Glomerular visceral epithelial cell (primary cell): ENCODE results near the gene DNAJB7.
"Not testable (repeated sequence)": the region's sequence is repeated elsewhere in the genome, so short reads cannot be mapped to it uniquely, and the experiment has no call there.

Source experiments
- DNase-seq: peaks from one replicate; pipeline ENCODE4 v3.0.0-alpha.2; 2016; ENCODE audit errors: extremely low spot score

Gene DNAJB7

DNA sequence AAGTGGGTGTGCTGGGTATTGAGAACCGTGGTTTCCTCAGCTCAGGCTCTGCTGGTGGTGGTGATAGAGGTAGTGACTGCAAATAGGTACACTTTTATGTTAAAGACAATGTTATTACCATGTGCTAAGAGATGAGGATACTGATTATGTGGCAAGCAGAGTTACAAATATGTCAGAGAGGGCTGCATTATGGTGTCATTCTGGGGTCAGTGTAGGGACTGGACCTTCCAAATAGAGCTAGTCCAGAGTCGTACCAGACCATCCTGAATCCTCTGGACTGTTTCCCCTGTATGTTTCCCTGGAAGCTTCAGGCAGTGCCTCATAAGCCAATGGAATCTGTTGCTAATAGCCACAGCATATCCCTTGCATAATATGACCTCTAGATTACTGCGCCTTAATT lies at the start of gene DNAJB7:
TSS of gene DNAJB7 (minus strand) at position 101 of the 400 bp plus-strand sequence. CDS start 119 bp downstream, outside the sequence.
- DNase-seq = no peak

DNA sequence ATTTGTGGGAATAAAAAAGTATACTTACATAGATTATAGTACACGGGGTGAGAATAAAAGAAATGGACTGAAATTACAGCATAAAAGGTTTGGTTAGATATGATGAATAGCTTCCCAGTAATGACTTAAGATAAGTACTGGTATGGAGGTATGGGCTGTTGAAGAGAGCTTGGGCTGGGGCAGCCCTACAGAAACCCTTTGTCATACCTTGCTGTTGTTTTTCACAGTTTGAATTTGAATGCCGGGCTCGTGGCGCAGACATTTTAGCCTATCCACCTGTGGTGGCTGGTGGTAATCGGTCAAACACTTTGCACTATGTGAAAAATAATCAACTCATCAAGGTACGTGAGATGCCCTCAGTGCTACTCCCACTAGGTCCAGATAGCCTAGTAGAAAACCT lies 47.0 kb upstream of the DNAJB7 start:
- DNase-seq = no peak

DNA sequence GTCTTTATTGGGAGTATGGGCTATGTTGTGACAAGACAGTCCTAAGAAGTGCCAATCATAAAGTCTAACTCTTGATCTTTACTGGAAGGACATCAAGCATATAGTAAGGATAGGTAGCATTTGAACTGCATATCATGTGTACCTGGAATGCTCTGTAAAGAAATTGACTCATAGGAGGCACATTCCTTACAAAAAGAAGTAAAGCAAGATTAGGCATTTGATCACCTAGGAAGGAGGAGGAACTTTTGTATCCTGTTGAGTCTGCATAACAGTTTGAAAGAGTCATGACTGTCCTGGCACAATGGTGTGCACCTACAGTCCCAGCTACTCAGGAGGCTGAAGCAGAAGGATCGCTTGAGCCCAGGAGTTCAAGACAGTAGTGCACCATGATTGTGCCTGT lies 42.2 kb upstream of the DNAJB7 start:
- DNase-seq = no peak

DNA sequence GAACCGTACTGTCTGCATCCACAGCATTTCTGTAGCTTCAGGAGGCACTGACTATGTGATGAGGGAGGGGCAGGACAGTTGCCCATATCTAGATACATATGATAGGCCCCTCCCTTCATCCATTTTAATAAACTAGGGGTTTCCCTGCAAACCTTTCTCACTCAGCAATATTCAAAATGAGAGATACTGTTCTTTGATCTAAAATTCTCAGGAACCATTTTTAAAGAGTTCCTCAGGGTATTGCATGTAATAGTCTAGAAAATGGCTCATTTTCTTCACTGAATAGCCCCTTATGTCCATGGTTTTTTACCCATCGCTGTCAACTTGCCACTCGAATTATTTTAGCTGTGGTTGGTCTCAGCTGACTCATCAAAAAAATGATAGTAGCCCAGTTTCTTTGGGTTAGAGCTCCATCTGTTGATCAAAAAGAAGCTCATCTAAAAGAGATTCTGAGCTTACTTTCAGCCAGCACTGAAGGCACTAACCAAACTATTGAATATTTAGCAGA lies 37.0 kb upstream of the DNAJB7 start:
- DNase-seq = peak; percentile 65

DNA sequence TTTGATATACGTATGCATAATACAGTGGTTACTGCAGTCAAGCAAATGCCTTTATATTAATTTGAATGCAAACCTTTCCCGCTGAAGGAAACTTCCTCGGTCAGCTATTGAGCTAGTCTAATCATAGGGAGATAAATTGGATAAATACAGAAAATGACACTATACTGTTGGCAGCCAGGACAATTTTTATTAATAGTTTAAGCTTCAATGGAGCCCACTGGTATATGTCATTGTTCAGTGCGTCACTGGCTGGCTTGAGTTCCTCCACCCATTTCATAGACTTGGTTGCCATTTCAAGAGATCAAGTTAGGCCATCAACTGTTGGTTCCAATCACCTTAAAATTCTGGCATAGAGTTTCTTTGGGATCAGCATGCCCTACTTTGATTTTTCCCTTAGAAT lies 32.5 kb upstream of the DNAJB7 start:
- DNase-seq = no peak

DNA sequence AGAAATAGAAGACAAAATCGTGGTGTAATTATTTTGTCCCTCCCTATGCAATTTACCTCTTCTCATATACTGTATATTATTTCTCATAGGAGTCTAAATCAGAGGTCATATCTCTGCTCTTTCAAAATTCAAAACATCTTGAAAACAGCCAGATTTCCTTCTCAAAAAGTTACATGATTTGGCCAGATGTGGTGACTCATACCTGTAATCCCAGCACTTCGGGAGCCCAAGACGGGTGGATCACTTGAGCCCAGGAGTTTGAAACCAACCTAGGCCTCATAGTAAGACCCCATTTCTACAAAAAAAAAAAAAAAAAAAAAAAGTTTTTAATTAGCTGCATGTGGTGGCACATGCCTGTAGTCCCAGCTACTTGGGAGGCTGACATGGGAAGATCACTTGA lies 29.0 kb upstream of the DNAJB7 start:
- DNase-seq = no peak

DNA sequence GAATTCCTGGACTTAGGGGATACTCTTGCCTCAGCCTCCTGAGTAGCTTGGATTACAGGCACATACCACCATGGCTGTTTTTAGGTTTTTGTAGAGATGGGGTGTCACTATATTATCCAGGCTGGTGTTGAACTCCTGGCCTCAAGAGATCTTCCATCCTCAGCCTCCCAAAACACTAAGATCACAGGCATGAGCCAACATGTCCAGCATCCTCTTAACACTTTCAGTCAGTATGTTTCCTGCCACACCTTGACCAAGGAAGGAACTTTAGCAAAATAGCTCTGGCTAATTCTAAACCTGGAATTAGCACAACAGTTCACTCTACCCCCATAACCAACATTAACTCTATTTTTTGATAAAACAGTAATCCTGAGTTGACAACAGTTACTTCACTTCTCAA lies 27.2 kb upstream of the DNAJB7 start:
- no peak for DNase-seq

DNA sequence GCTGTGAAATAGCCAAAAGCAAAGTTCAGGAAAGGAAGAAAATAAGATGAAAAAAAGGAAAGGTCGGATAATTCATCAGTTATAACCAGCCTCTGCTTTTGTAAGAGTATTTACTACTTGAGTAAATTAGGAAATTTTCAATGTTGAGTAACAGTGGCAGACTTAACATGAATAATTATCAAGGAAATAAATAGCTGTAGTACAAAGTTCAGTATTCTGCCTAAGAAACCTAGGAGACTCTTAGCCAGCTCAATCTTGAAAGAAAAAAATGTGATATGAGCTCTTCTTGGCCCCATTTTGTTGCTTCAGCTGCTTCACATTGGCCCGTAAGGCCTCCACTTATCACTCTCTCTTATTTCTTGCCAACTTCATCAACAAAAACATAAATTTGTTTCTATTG lies 17.0 kb upstream of the DNAJB7 start:
- no peak for DNase-seq

DNA sequence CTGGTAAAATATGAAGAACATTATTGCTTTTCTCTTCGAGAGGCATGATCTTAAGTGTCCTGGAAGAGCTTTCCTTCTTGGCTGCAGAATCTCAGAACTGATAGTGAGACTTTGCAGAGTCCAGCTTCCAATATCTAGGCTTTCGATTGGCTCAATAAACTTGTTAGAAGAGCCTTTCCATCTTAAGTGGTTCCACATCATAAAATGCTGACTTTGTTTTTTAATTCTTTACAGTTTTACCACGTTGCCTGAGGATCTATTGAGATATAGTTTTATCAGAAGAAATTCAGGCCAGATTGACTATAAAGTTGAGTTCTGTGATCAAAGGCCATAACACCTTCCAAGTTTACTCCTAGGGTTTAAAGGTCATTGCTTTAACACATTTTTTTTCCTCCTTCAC lies 15.6 kb upstream of the DNAJB7 start:
- DNase-seq = no peak

DNA sequence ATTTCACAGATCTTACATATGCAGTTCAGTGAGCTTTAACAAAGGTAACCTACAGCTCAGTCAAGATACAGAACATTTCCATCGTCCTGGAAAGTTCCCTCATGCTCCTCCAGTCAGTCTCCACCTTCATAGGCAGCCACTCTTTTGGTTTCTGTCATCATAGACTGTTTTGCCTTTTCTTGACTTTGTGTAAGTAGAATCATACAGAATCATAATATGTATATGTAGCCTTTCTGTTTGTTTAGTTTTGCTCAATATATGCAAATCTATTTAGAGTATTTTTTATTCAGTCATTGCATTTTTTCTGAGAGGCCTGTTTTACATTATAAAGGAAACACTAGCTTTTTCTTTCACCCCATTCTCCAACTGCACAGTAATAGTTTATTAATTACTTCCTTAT lies 15.0 kb upstream of the DNAJB7 start:
- DNase-seq = no peak

DNA sequence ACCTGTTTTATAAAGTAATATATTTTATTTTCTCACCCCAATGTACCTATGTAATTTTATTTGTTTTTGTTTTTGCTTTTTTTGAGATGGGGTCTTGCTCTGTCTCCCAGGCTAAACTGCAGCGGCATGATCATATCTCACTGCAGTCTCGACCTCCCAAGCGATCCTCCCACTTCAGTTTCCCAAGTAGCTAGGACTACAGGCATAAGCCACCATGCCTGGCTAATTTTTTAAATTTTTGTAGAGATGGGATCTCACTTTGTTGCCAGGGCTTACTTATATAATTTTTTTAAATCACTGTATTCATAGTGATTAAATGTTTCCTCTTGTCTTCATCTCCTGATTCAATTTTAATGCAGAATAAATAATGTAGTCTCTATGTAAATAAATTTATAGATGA lies 13.2 kb upstream of the DNAJB7 start:
- no peak for DNase-seq

DNA sequence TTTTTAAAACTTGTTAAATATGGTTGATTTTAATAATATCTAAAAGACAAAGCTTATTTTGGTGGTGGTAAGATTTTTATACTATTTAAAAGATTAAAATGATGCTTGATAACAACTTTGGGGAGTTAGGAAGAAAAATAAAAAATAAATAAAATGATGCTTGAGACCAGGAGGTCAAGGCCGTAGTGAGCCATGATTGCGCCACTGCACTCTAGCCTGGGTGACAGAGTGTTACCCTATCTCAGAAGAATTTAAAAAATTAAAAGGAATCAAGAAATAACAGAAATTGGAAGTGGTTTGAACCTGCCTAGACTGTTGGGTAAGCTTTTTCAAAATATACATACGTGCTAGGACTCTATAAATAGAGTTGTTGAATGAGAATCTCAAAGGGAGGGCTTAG lies 12.1 kb upstream of the DNAJB7 start:
- DNase-seq = no peak

DNA sequence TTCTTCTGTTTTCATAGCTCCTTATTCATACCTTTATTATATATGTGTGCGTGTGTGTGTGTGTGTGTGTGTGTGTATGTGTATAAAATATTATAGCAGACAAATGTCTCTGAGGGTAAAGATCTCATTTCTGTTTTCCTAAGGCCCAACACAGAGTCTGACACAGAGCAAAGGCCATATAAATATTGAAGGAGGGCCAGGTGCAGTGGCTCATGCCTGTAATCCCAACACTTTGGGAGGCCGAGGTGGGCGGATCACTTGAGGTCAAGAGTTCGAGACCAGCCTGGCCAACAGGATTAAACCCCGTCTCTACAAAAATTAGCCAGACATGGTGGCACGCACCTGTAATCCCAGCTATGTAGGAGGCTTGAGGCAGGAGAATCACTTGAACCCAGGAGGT lies 6.5 kb upstream of the DNAJB7 start:
- DNase-seq = not testable (repeated sequence)

DNA sequence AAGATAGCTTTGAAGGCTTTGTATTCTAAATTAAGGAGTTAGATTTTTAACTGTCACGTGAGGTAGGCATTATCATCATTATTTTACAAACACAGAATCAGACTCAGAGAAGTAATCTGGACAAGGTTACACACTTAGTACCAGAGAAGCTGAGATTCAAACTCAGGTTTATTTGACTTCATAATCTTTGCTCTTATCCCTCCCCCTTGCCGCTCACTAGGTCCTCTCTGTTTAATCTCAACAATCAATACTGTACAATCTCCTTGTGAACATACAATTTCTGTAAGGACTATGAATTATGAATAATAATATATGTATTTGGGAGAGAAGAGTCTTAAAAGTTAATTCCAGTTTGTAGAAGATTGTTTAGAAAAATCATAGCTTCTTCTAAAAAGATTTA lies 5.2 kb upstream of the DNAJB7 start:
- DNase-seq = no peak

DNA sequence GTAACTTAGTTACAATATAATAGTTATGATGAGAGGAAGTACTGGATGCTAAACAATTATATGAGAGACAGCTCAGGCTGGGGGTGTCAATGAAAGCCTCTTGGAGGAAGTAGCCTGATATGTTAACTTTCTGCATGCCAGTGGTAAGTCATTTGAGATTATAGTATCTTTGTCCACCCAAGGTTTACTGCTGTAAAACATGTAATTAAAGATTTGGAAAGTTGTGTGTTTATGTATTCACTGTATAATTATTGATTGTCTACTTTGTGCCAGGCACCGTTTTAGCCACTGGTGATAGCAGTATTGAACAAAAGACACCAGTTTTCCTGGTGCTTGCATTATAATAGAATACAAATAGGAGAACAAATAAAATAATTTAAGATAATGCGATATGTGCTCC lies 624 bp upstream of the DNAJB7 start:
- no peak for DNase-seq

DNA sequence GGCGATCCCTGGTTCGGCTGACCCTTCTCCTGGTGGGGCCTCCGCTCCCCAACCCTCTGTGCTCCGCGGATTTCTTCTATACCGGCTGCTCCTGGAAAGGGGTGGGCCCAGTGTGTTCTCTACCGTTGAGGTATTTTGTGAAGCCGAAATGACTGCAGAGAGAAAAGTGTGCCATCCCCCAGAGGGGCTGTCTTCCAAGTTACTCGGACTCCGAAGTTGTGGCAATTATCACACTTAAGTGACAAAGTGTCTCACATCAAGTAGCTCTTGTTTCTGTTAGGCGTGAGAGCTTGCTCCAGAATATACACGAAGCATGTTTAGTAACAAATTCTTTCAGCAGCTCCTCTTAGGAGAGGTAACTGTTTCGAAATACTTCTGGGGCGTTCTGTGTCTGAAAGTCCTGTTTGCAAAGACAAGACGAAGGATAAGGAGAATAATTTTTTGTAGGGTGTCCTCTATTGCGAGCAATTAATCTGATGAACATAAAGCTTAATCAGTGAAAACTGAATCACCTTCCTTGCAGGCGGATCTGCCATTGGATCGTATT lies 4.5 kb downstream of the DNAJB7 start:
- DNase-seq = no peak

DNA sequence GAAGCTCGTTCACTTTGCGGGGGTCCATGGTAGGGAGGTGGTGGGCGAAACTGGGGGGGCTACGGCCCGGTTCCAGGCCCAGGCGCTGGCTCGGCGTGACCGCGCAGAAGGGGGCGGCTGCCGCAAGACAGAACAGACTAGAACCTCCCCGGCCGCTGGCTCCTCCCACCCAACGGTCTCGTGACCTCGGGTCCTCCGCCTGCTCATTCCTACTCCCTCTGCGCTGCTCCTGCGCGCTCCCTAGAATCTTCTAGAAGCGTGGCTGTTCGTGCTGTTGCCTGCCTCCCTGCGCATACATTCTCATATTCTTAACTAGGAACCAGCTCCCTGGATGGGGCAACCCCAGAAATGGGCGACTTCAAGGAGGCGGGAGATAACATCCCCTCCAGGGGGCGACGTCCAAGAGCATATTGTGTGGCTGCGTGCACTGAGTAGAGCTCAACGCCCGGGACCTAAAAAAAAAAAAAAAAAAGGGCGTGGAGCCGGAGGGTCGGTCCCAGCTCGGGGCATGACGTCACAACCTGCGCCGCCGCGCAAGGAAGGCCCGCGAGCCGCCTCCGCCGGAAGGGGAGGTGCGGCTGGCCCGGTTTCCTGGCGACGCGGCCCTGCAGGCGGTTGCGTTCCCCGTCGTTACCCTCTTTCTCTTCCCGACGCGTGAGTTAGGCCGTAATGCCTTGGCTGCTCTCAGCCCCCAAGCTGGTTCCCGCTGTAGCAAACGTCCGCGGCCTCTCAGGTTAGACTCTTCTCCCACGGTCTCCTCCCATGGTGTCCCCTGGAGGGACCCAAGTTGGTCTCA lies 5.2 kb downstream of the DNAJB7 start, which contains the start of the genes ST13 and XPNPEP3:
TSS of gene ST13 (minus strand) at position 127 of the 796 bp plus-strand sequence. CDS start at position 28, 99 bp downstream.
TSS of gene XPNPEP3 (plus strand) at position 636 of the 796 bp plus-strand sequence. CDS start at position 670, 34 bp downstream.
- DNase-seq = peak; percentile 93

DNA sequence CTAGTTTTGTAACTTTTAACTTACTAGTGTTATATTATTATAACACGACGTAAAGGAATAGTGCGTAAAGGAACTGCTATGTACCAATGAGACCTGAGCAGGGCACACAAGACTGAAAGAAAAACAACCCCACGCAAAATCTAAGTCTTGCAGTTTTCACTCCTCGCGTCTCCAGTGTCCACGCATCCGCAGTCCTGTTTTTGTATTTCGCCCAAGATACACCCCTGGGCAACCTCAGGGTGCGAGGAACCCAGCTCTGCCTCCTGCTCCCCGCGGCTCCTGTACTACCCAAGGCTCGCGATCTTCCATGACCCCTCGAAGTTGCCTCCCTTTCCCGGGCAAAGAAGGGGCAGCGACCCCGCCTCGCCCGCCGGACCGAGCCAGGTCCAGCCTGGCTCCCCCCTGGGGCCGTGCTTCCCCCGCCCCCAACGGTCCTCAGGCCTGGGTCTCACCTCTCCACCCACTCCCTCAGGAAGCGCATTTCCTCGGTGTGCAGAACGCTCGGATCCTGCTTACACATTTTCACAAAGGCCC lies 5.9 kb downstream of the DNAJB7 start:
- peak; percentile 20 for DNase-seq

DNA sequence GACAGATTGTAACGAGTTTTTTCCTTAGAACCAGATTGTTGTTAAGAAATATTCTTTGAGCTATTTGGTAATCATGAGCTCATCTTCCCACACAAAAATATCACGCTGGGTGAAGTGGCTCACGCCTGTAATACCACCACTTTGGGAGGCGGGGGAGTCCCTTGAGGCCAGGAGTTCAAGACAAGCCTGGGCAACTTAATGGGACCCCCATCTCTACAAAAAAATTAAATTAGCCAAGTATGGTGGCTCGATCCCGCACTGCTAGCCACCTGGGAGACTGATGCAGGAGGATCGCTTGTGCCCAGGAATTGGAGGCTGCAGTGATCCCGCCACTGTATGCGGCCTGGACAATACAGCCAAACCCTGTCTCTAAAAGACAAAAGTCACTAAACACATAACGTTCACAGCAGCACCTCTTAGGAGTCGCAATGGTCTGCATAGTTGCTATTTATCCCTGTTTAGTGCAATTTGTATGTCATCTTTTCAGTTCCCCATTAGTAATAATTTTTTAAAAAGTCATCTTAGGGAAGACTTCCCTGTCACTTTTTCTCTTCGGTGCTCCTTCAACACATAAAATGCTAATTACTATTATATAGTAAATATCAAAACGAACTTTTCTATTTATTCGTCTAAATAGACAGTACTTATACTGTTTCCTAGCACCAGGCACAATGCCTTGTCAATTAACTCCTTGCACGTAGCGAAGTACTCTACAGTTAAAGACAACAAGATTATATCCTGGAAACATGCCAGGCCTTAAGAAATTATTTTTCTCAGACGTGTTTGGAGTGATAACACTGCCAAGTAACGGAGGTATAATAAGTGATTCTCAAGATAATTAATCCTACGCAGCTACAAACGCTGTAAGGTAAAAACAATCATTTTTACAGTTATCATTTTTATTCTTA lies 6.6 kb downstream of the DNAJB7 start:
- no peak for DNase-seq

DNA sequence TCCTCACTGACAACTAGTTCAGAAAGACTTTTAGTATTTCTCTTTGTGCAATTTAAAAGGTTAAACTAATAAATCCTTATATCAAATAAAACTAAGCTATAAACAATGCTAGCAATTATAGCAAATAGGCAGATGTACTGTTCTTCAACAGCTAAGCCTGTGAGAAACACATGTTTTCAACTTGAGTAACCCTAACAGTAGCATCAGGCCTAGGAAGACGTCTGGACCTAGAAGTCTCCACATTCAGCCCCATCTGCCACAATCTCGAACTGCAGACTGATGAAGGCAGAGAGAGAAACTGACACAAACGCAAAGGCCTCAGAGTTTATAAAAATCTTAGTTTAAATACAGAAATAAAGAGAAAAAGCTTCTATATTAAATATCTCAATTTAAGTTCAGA lies 8.0 kb downstream of the DNAJB7 start:
- no peak for DNase-seq

DNA sequence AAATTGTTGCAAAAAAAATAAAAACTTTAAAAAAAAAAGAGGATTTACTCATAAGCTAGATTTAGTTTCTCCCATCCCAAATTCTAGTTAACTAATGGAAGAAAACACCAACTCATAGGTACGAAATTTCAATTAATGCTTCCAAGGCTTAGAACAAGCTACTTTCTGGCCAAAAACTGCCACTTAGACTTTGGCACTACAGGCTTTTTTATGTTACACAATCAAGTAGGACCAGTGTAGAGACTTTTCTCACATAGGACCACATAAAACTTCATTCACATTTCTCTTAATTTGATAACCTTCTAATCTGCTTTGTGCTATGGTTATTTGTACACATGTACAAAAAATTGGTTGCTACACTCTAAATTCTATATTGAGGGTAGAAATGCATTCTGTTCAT lies 8.6 kb downstream of the DNAJB7 start:
- DNase-seq = no peak

DNA sequence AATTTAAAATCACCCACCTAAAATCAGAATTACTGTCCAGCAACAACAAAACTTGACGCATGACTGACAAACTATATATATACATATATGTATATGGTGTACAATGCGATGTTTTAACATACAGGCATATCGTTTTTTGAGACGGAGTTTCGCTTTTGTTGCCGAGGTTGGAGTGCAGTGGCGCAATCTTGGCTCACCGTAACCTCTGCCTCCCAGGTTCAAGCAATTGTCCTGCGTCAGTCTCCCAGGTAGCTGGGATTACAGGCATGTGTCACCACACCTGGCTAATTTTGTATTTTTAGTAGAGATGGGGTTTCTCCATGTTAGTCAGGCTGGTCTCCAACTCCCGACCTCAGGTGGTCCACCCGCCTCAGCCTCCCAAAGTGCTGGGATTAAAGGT lies 16.1 kb downstream of the DNAJB7 start:
- not testable (repeated sequence) for DNase-seq
